HG02870 (cell line): Measurements from ENCODE around the gene RNF169.
"Not testable (repeated sequence)": the region's sequence is repeated elsewhere in the genome, so short reads cannot be mapped to it uniquely, and the experiment has no call there.

Experiments used
- ATAC-seq: cut with Tn5 transposase; IDR thresholded peaks from one replicate; pipeline ENCODE4 v1.9.1; 2021; ENCODE audit warnings: mild to moderate bottlenecking, moderate library complexity; ENCODE audit not compliant: unreplicated experiment

RNF169 gene

GRCh38 chr11:74819400-74819799 lies 70.8 kb downstream of the RNF169 start:
- no peak for ATAC-seq

DNA sequence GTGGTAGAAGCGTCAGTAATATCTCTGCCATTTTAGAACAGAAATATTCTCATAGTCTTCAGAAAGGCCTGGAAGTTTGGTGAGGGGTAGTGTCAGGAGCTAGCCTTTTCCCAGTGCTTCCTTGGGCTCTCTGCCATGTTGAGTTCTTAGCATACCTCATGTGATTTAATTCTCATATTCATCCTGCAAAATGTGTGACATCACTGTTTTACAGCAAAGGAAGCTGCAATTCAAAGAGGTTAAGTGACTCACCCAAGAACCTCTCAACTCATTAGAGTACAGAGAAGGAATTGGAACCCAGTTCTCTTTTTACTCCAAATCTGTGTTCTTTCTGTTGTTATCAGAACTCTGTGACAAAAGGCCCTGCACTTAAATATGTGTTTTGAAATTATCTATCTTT lies 72.1 kb downstream of the RNF169 start:
- ATAC-seq = no peak

GRCh38 chr11:74822170-74822569 lies 73.5 kb downstream of the RNF169 start:
- no peak for ATAC-seq

DNA sequence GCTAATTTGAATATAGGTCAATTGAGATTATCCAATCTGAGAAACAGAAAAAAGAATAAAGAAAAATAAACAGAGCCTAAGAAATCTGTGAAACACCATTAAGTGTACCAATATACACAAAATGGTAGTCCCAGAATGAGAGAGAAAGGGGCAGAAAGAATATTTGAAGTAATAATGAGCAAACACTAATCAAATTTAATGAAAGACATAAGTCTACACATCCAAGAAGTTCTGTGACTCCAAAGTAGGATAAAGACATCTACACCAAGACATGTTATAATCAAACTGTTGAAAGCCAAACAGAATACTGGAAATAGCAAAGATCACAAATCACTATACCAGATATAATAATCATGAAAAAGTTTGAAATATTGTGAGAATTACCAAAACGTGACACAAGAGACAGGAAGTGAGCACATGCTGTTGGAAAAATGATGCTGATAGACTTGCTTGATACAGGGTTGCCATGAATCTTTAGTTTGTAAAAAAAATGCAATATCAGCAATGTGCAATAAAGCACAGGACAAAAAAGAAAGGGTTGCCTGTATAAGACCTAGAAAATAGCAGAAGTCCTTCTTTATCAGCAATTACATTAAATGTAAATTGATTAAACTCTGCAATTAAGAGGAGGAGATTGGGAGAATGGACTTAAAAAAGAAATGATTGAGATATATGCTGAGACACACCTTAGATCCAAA lies 75.8 kb downstream of the RNF169 start:
- no peak for ATAC-seq

GRCh38 chr11:74825596-74825995 lies 76.9 kb downstream of the RNF169 start:
- not testable (repeated sequence) for ATAC-seq

DNA sequence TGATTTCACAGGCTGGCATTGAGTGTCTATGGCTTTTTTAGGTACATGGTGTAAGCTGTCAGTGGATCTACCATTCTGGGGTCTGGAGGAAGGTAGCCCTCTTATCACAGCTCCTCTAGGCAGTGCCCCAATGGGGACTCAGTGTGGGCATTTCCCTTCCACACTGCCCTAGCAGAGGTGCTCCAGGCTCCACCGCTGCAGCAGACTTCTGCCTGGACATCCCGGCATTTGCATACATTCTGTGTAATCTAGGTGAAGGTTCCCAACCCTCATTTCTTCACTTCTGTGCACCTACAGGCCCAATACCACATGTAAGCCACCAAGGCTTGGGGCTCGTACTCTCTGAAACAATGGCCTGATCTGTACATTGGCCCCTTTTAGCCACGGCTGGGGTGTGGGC lies 78.3 kb downstream of the RNF169 start:
- no peak for ATAC-seq

DNA sequence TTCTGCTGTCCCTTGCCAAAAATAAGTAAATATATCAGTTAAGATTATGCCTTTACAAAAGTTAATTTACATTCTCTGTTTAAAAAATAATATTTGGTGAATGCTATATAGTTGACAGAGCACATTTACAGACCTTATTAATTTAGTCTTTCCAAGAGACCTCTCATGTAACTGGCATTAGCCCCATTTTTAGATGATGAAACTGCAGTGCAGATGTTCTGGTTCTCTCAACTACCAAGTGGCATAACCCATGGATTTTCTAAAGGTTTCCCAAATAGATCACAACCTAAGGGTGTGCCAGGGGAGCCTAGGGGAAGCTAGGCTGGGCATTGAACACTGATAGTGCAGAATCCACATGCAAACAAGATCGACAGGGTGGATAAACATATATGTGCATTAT lies 88.5 kb downstream of the RNF169 start:
- no peak for ATAC-seq

DNA sequence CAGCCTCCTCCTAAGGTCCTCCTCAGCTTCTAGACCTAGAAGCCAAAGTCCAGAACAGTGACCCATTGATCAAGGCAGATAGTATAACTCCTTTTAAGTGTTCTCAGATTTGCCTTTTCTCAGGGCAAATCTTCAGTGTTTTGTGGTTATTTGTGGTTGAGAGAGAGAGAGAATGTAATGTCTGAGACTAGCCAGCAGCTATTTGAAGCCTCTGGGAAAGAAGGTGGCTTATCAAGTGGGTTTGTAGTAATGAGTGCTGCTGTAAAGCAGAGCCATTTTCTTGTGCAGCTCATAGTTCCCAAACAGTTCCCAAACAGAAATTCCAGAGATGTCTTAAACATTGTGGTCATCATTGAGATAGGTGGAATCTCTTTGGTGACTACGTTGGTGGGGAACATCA lies 89.5 kb downstream of the RNF169 start:
- no peak for ATAC-seq

GRCh38 chr11:74839446-74839845 lies 90.8 kb downstream of the RNF169 start:
- no peak for ATAC-seq

DNA sequence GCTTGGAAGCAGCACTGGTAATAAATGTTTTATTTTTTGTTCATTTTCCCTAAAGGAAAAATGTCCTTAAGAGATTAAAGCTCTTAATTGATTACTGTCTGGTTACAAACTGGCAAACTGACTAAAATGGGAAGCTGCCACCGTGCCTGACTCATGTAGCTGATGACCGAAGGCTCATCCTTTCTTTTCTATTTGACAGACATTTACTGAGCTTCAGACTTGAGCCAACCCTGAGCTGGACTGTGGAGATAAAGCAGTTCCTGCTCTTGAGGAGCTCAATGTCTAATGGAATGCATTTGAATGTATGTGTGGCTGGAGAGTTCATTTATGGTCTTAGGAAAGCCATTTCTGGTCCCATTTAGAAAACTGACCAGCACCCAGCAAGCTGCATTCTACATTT lies 91.3 kb downstream of the RNF169 start:
- no peak for ATAC-seq

DNA sequence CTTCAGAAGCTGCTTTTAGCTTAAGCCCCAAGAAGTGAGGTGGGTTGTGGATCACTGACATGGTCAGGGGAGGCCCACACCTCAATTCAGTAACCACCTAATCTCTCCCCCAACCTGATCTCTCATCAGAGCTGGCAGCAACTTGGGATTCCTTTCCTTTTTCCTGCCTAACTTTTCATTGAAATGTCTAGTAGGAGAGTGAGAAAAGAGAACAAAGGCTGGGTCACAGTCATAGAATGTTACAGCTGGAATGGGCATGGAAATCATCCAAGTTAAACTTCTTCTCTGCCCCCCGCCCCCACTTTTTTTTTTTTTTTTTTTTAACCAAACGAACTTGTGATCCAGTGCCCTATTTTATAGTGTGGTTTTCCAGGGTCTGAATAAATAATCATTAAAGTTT lies 91.8 kb downstream of the RNF169 start:
- ATAC-seq = no peak

GRCh38 chr11:74842967-74843366 lies 94.3 kb downstream of the RNF169 start:
- no peak for ATAC-seq

- no peak for ATAC-seq
These were observed 95.4 kb downstream of the RNF169 start for GRCh38 chr11:74844072-74844471.

- ATAC-seq = no peak
These were observed 96.2 kb downstream of the RNF169 start for GRCh38 chr11:74844865-74845264.

GRCh38 chr11:74845978-74846517 lies 97.4 kb downstream of the RNF169 start:
- ATAC-seq = no peak

DNA sequence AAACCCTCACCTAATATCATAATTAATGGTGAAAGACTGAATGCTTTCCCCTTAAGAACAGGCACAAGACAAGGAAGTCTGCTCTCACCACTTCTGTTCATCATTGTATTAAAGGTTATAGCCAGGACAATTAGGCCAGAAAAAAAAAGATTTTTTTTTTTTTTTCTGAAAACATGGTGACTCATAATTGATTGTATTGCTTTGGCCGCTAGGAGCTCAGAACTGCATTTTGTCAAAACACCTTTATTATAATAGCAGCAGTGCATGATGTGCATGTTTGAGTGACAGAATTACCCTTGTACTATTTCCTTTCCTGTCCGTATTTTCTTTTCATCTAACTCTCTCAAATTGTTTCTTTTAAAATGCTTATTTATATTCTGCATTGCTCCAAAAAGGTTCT lies 98.1 kb downstream of the RNF169 start:
- no peak for ATAC-seq

DNA sequence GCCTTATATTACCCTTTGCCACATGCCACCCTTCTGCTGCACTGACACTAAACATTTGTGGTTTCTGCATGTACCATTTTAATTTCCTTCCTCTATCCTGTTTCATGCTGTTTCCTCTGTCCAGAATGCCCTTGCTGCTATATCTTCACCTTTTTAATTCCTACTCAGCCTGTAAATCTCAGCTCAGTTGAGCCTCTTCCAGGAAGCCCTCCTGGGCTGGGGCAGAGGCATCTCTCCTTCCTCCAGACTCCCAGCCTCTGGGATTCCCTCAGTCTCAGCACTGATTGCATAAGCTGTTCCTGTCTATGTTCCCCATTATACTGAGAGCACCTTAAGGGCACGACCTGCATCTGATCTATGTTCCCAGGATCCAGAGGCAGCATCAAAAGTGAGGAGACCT lies 98.7 kb downstream of the RNF169 start:
- no peak for ATAC-seq

DNA sequence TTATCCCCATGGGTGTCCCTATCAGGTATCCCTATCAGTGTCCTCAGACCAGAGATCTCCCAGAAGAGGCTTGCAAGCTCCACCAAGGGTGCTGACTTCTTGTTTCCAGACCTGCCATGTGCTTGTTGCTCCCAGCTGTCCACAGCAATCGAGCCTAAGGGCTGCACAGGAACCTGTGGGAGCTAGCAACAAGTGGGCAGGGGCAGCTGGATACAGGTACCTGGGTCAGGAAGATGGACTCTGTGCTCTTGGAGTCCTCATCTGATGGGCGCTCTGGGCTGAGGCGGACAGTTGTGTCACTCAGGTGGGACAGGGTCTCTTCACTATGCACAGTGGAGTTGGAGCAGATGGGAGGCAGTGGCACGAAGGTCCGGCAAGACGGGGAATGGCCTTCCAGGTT lies 99.2 kb downstream of the RNF169 start:
- no peak for ATAC-seq

GRCh38 chr11:74849525-74850391 lies 101.1 kb downstream of the RNF169 start:
- no peak for ATAC-seq

DNA sequence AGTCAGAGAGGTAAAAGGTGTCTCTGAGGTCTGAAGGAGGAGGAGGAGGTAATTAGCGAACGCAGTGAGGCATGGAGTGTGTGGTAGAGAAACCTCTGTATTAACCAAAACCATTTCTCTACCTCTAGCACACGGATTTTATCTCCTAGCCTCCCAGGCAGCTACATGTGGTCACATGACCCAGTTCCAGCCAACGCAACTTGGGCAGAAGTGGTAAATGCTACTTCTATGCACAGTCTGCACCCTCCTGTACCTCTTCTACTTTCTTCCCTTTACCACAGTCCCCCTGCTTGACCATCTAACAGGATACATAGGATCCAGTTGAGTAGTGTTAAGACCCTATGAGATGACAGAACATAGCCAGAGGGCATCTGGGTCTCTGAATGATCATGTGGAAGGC lies 104.6 kb downstream of the RNF169 start:
- no peak for ATAC-seq

DNA sequence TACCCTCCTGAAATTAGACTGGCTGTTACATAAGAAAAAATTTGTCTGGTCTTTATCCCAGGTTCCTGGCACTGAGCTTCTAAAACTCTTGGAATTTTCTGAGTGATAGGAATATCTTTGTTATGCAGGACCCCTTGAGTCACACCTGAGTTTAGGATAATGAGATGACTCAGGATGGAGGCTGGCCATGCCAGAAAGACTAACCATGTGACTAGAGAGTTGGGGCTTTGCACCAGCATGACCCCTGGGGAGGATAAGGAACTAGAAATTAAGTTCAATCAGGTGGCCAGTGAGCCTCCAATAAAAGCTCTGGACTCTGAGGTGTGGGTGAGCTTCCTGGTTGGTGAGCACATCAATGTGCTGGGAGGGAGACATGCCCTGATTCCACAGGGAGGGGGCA lies 112.1 kb downstream of the RNF169 start:
- ATAC-seq = no peak

GRCh38 chr11:74863410-74863809 lies 114.8 kb downstream of the RNF169 start:
- no peak for ATAC-seq
